K562 (cell line): ENCODE measurements around the gene PDE11A. TPM values are rescaled to one million over a fixed set of nuclear protein-coding genes. Genes with fewer than 3 reads are reported as not detected.

ENCODE experiments used
- CTCF ChIP-seq, 3 experiments: IDR thresholded peaks in 2 of 3; conservative IDR thresholded peaks in 1 of 3; 2 replicates each; pipeline ENCODE4 v1.5.1; 2011 to 2012; ENCODE audit warnings: low read length in 3 of 3, mild to moderate bottlenecking in 3 of 3, control low read depth in 2 of 3, improper control_type of control experiment in 1 of 3, inconsistent platforms in 1 of 3, low read depth in 1 of 3, mixed read lengths in 1 of 3, moderate library complexity in 1 of 3; ENCODE audit not compliant: insufficient read depth in 2 of 3
- ELF4 ChIP-seq: fragments of 450-650 bp; formaldehyde crosslinking; IDR thresholded peaks from 2 replicates; pipeline ENCODE4 v1.4.0; 2022; ENCODE audit warnings: missing genetic modification characterization
- FIP1L1 ChIP-seq: fragments of 200-400 bp; formaldehyde crosslinking; IDR thresholded peaks from 2 replicates; pipeline ENCODE4 v1.6.1; 2018; ENCODE audit warnings: mild to moderate bottlenecking, low read depth, low read length; ENCODE audit not compliant: poor library complexity, severe bottlenecking
- HLTF ChIP-seq: fragments of 450-650 bp; IDR thresholded peaks from 2 replicates; pipeline ENCODE4 v1.6.1; 2016
- IRF2 ChIP-seq: sonication (generic); formaldehyde crosslinking; IDR thresholded peaks from 2 replicates; pipeline ENCODE4 v1.8.1; 2022; ENCODE audit warnings: mild to moderate bottlenecking, missing genetic modification reagents
- MAFK ChIP-seq: IDR thresholded peaks from 2 replicates; pipeline ENCODE4 v1.6.1; 2011; ENCODE audit warnings: low read length, improper control_type of control experiment
- NELFE ChIP-seq: IDR thresholded peaks from 2 replicates; pipeline ENCODE4 v1.6.1; 2011; ENCODE audit warnings: mild to moderate bottlenecking; ENCODE audit not compliant: insufficient read depth, insufficient read length
- NFIX ChIP-seq: fragments of 250-450 bp; sonication (Bioruptor Pico); IDR thresholded peaks from 2 replicates; pipeline ENCODE4 v1.4.0; 2020; ENCODE audit warnings: low read depth, mild to moderate bottlenecking, moderate library complexity
- NRF1 ChIP-seq, 2 experiments: fragments of 450-650 bp; IDR thresholded peaks in 1 of 2; conservative IDR thresholded peaks in 1 of 2; 2 replicates each; pipeline ENCODE4 v1.6.1; 2014; ENCODE audit warnings: mild to moderate bottlenecking in 2 of 2
- PBX2 ChIP-seq, 2 experiments: IDR thresholded peaks in 1 of 2; conservative IDR thresholded peaks in 1 of 2; 2 replicates each; pipeline ENCODE4 v1.6.1; 2016; ENCODE audit warnings: low read depth in 2 of 2, mild to moderate bottlenecking in 1 of 2, missing compliant biosample characterization in 1 of 2, missing genetic modification characterization in 1 of 2, moderate library complexity in 1 of 2
- SRSF1 ChIP-seq: fragments of 200-400 bp; formaldehyde crosslinking; IDR thresholded peaks from 2 replicates; pipeline ENCODE4 v1.6.1; 2017; ENCODE audit warnings: mild to moderate bottlenecking, low read depth, low read length, moderate library complexity
- YY1 ChIP-seq, 3 experiments: IDR thresholded peaks; 2 replicates each; pipeline ENCODE4 v1.6.1; 2011; ENCODE audit warnings: low read length in 2 of 3, mild to moderate bottlenecking in 2 of 3, moderate library complexity in 2 of 3, borderline replicate concordance in 1 of 3, control low read depth in 1 of 3, low read depth in 1 of 3; ENCODE audit not compliant: insufficient read depth in 3 of 3, insufficient replicate concordance in 2 of 3, control insufficient read depth in 1 of 3, insufficient read length in 1 of 3; ENCODE audit errors: extremely low read depth in 1 of 3
- ZBTB11 ChIP-seq, 3 experiments: fragments of 200-800 bp in 1 of 3; fragments of 250-450 bp in 1 of 3; fragments of 450-650 bp in 1 of 3; sonication (Bioruptor Pico) in 1 of 3; sonication (Bioruptor generic) in 1 of 3; formaldehyde crosslinking in 1 of 3; IDR thresholded peaks; 2 replicates each; pipeline versions ENCODE4 v1.6.1 to v1.8.0; 2016 to 2022; ENCODE audit warnings: mild to moderate bottlenecking in 2 of 3, missing genetic modification characterization in 2 of 3, missing compliant biosample characterization in 1 of 3, moderate library complexity in 1 of 3
- ZNF12 ChIP-seq: sonication (generic); formaldehyde crosslinking; IDR thresholded peaks from 2 replicates; pipeline ENCODE4 v1.4.0; 2020; ENCODE audit warnings: mild to moderate bottlenecking, missing genetic modification reagents
- ZNF121 ChIP-seq: sonication (generic); formaldehyde crosslinking; conservative IDR thresholded peaks from 2 replicates; pipeline ENCODE4 v1.8.0; 2022; ENCODE audit warnings: missing genetic modification reagents
- ZNF354B ChIP-seq: fragments of 250-450 bp; sonication (Bioruptor Pico); IDR thresholded peaks from 2 replicates; pipeline ENCODE4 v1.4.0; 2020
- ZNF436 ChIP-seq: fragments of 250-450, 450-650 bp; sonication (Bioruptor Pico); formaldehyde crosslinking; IDR thresholded peaks from 2 replicates; pipeline ENCODE4 v1.7.0; 2020; ENCODE audit warnings: mild to moderate bottlenecking
- polyA plus RNA-seq, 8 experiments: library from polyadenylated mRNA; depleted of rRNA in 4 of 8; stranded (reverse) in 5 of 8; unstranded in 3 of 8; fragments of >200 nt; fragmentation: Nextera tagmentation in 2 of 8; fragmentation: Illumina TruSeq in 1 of 8; extraction: Ambion mirVana in 2 of 8; extraction: Trizol in 1 of 8; gene quantifications; 2 replicates each; pipeline versions ENCODE4 v1.2.1 to v1.2.3, GENCODE V29; 2011 to 2014; ENCODE audit warnings: inconsistent platforms in 1 of 8, missing spikeins in 1 of 8
- total RNA-seq, 7 experiments: library from RNA; depleted of rRNA in 6 of 7; stranded (reverse); fragments of >200 nt in 6 of 7; fragmentation: Illumina TruSeq in 2 of 7; extraction: Trizol in 2 of 7; gene quantifications; 2 replicates each; pipeline versions ENCODE4 v1.2.1 to v1.2.3, GENCODE V29; 2011 to 2021; ENCODE audit warnings: low replicate concordance in 1 of 7

PDE11A gene
- total and polyA plus RNA-seq, 9 of the 15 experiments (the other 6 are each of a cell fraction or from before 2014, with no cell fraction given), result 3.2 to 22.1 (median 5.7) TPM

- no peak for TF ChIP-seq CTCF (IDR thresholded peaks at IDR 0.05 in 2 of 3, conservative IDR thresholded peaks at IDR 0.05 in 1 of 3; ENCODE audit: insufficient read depth in 2 of 3, low read depth in 1 of 3, low read length in 3 of 3)
- TF ChIP-seq HLTF, result peak; percentile 19; the same call in 1 of the 2 replicates
- TF ChIP-seq PBX2 (CRISPR knock-in tag; IDR thresholded peaks at IDR 0.05; ENCODE audit: low read depth), result no peak
- no peak for TF ChIP-seq PBX2 (tag; conservative IDR thresholded peaks at IDR 0.05; ENCODE audit: low read depth)
- TF ChIP-seq YY1 (IDR thresholded peaks at IDR 0.05; ENCODE audit: borderline replicate concordance in 1 of 3, control insufficient read depth in 1 of 3, extremely low read depth in 1 of 3, insufficient read depth in 3 of 3, insufficient read length in 1 of 3, insufficient replicate concordance in 2 of 3, low read depth in 1 of 3, low read length in 2 of 3), result peak in 1 of 3 experiments; percentile 69
- TF ChIP-seq ZNF12, result peak; percentile 84
- no peak for TF ChIP-seq NELFE
- no peak; a peak in 1 of 6 replicates for TF ChIP-seq ZBTB11 (CRISPR knock-in tag; IDR thresholded peaks at IDR 0.05)
- no peak for TF ChIP-seq NFIX (CRISPR knock-in tag)
- TF ChIP-seq SRSF1, result no peak
- TF ChIP-seq ZNF436 (CRISPR knock-in tag), result no peak
- no peak for TF ChIP-seq ZNF354B
- TF ChIP-seq ZNF121 (CRISPR knock-in tag), result no peak
- no peak for TF ChIP-seq IRF2 (CRISPR knock-in tag)
- peak; percentile 49 for TF ChIP-seq FIP1L1
- TF ChIP-seq MAFK, result no peak
- no peak for TF ChIP-seq ELF4 (CRISPR knock-in tag)
- peak; percentile 58 to 64 for TF ChIP-seq NRF1 (conservative IDR thresholded peaks at IDR 0.05 in 1 of 2, IDR thresholded peaks at IDR 0.05 in 1 of 2)
Measured at GRCh38 chr2:178072383-178073301, at the start of gene PDE11A (continued).
